HG02588 (cell line): ENCODE data around the gene AGT.

Source experiments
- ATAC-seq: cut with Tn5 transposase; IDR thresholded peaks from one replicate; pipeline ENCODE4 v1.9.1; 2021; ENCODE audit warnings: mild to moderate bottlenecking, moderate library complexity; ENCODE audit not compliant: unreplicated experiment

Gene AGT

GRCh38 chr1:230713915-230714764, at the start of gene AGT:
TSS of gene AGT (minus strand) at chr1:230714122. CDS start at chr1:230710823, 3,299 bp downstream.
- no peak for ATAC-seq

- ATAC-seq, result no peak
Observed at GRCh38 chr1:230761443-230762167, 47.7 kb upstream of the AGT start.

- no peak for ATAC-seq
Observed at GRCh38 chr1:230760360-230760827, 46.5 kb upstream of the AGT start.

GRCh38 chr1:230759369-230760065, 45.6 kb upstream of the AGT start:
- no peak for ATAC-seq

GRCh38 chr1:230758709-230759368, 44.9 kb upstream of the AGT start:
- no peak for ATAC-seq

GRCh38 chr1:230757856-230758708, 44.2 kb upstream of the AGT start:
- ATAC-seq, result no peak

- no peak for ATAC-seq
Observed at GRCh38 chr1:230754796-230755195, 40.9 kb upstream of the AGT start.

GRCh38 chr1:230753586-230754251, 39.8 kb upstream of the AGT start:
- ATAC-seq, result no peak

GRCh38 chr1:230753191-230753585, 39.3 kb upstream of the AGT start:
- ATAC-seq, result no peak

- ATAC-seq, result no peak
Observed at GRCh38 chr1:230752407-230752806, 38.5 kb upstream of the AGT start.

- ATAC-seq, result no peak
Observed at GRCh38 chr1:230750986-230751625, 37.2 kb upstream of the AGT start.

GRCh38 chr1:230750576-230750975, 36.7 kb upstream of the AGT start:
- no peak for ATAC-seq

- ATAC-seq, result no peak
Observed at GRCh38 chr1:230749635-230750034, 35.7 kb upstream of the AGT start.

- ATAC-seq, result no peak
Observed at GRCh38 chr1:230749150-230749549, 35.2 kb upstream of the AGT start.

GRCh38 chr1:230747890-230748800, 34.2 kb upstream of the AGT start:
- no peak for ATAC-seq

- ATAC-seq, result no peak
Observed at GRCh38 chr1:230747127-230747730, 33.3 kb upstream of the AGT start, which contains the start of gene CAPN9. TSS of gene CAPN9 (plus strand) at chr1:230747388. CDS start at chr1:230747497, 109 bp downstream.

- no peak for ATAC-seq
Observed at GRCh38 chr1:230746617-230747016, 32.7 kb upstream of the AGT start.
